CD4-positive, alpha-beta T cell treated with Interleukin-21 for 1 hour (primary cell): ENCODE measurements around the gene CNPPD1.
A peak's percentile ranks its signal among the peaks of the same experiment; 100 is the strongest.

ENCODE experiments used
- DNase-seq: peaks from one replicate; pipeline ENCODE4 v3.0.0-alpha.2; 2020

CNPPD1 gene

DNA sequence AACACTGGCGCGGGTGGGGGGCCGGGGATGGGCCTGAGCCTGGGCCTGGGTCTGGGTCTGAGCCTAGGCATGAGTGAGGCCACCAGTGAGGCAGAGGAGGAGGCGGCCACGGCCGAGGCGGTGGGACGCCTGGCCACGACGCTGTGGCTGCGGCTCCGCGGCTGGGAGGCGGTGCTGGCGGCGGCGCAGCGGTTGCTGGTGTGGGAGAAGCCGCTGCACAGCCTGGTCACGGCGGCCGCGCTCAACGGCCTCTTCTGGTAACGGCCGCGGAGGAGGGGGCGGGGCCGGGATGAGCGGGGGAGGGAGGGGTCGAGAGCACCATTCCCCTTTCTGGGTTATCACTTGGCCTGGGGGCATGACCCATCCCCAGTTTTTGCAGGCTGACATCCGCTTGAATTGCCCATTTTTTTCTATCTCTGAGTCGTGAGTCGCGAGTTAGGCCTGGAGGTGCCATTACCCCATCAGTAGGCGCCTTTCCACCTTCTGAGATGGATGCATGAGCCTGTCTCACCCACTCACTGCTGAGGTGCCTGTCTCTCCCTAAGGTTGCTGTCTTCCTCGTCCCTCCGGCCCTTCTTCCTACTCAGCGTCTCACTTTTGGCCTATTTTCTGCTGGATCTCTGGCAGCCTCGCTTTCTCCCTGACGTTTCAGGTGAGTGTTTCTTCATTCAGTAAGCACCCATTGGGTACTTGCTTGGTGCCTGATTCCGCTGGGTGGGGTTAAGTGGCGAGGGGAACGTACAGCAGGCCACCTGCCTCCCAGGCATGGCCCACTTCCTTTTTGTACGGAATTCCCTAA lies 1.9 kb upstream of the CNPPD1 start:
- peak; percentile 48 for DNase-seq

DNA sequence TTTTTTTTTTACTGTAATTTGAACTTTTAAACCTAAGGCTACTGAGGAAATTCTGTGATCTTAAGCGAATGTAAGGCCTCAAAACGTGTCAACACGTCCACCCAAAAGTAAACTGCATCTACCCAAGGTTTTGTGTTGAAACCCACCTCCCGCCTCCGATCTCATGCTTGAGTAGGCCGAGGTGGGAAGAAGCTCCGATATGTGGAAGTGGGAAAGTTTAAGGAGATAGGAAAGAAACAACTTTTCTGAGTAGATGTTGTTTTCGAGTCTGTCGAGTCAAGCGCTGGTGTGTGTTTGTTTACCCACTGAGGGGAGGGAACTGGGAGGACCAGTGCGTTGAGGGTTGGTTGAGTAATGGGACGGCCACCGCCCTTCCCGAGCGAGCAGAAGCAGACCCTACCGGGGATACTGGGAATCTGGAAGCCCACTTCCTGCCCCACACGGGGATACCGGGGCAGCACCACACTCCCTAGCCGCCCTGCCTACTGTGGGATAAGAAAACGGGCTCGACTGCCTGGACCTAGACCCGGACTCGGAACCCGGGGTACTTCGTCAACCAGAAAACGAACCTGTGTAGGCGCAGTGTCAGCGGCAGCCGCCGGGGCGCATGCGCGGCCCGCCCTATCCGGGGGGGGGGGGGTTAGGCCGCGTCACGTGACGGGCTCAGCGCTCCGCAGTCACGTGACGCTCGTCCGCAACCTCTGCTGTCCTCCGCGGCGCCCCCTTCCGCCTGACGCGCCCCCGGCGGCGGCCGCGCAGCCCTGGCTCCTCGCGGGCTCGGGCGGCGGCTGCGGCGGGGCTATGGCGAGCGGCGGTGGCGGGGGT lies 1.0 kb upstream of the CNPPD1 start, which contains the start of gene RETREG2:
TSS of gene RETREG2 (plus strand) at position 724 of the 825 bp plus-strand sequence. CDS start at position 802, 78 bp downstream.
- DNase-seq: peak; percentile 89

DNA sequence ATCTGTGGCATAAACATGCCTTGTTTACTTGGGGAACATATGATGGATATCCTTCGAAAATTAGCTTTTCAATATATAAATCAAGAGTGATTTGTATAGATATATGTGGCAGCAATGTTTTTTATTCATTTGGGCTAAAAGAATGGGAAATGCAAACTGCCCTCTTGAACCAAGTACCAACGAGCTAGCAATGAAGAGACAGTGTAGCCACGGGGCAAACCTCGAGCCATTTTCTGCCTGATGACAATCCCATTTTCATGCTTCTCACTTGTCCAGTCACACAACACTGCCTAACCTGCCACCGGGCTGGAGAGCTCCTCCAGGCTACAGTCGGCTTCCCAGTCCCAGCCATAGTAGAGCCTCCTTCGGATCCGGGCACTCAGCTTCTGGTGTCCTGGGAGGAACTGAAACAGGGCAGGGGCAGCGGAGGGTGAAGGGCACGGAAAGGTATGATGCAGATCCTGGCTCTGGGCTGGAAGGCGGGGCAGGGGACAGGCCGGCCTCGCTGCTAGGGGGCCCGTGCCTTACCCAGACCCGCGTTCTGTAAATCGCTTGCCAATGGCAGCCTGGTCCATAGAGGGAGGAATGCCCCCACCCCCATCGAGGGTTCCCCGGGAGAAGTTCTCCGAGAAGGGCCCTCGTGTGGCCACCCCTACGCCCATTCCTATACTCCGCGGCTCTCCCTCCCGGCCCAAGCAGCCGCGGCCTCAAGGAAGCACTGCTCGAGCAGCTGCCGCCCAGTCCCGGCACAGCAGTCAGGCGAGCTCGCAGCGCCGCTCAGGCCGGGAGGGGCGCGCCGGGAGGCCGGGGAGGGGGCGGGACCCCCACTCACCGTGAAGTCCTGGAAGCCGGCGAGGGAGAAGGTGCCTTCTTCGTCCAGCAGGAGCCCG lies 552 bp downstream of the CNPPD1 start:
- no peak for DNase-seq

DNA sequence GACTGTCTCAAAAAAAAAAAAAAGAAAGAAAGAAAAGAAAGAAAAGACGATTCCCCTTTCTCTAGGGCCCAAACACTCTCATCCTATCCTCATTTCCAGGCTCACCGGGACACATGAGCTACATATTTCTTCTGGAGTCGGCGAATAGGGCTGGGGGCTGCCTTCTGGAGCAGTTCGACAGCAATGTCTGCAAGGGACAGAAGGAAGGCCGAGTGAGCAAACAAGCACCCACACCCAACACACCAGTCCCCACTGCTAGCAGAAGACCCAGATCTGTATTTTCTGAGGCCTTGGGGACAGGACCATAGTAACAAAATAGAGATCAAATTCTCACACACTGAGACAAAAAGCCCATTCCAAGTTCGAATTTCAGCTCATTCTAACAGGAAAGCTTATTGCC lies 1.2 kb downstream of the CNPPD1 start:
- no peak for DNase-seq

DNA sequence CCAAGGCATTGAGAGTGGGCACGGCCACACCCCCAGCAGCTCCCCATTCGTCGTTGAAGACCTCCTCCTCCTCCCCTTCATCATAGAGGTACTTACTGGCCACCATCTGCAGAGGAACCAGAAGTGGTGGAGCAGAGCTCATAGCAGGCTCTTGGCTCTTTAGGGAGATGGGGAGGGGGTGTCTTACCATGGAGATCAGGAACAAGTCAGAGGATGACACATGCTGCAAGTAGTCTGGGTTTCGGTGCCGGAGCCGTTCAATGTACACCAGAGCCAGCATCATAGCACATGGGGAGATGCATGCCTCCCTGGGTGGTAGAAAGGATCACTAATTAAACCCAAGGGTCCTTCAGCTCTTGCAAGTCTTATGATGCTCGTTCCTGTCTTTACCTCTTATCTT lies 1.9 kb downstream of the CNPPD1 start:
- no peak for DNase-seq

DNA sequence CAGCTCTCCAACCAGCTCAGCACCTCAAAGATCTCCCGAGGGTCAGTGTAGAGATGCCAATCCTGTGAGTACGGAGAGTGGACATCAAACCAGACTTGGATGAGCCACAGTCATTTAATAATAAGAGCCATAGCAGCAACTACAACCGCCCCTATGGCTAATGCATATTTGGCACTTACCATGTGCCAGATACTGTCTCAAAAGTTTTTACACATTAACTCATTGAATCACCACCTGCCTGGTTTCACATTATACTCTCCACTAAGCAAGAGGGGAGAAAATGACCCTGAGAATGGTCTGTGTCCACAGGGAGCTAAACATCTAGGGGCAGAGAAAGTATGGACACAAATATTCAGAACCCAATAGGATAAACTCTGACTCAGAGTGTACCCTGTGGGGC lies 2.6 kb downstream of the CNPPD1 start:
- no peak for DNase-seq

DNA sequence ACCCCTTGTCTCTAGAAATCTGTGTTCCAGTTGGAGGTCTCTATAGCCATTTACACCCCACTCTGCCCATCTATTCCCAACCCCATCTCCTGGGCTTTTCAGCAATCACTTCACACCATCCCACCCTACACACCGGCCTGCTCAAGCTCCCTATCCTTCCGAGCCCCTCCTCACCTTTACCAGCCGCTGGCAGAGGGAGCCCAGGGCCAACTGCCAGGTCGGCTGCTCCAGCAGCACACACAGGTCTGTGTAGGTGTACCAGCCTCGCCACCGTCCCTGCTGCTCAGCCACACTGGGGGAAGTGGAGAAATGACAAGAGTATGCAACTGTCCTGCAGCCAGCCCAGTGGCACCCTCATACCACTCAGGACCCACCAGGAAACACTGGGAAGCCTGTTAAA lies 3.5 kb downstream of the CNPPD1 start:
- no peak for DNase-seq

DNA sequence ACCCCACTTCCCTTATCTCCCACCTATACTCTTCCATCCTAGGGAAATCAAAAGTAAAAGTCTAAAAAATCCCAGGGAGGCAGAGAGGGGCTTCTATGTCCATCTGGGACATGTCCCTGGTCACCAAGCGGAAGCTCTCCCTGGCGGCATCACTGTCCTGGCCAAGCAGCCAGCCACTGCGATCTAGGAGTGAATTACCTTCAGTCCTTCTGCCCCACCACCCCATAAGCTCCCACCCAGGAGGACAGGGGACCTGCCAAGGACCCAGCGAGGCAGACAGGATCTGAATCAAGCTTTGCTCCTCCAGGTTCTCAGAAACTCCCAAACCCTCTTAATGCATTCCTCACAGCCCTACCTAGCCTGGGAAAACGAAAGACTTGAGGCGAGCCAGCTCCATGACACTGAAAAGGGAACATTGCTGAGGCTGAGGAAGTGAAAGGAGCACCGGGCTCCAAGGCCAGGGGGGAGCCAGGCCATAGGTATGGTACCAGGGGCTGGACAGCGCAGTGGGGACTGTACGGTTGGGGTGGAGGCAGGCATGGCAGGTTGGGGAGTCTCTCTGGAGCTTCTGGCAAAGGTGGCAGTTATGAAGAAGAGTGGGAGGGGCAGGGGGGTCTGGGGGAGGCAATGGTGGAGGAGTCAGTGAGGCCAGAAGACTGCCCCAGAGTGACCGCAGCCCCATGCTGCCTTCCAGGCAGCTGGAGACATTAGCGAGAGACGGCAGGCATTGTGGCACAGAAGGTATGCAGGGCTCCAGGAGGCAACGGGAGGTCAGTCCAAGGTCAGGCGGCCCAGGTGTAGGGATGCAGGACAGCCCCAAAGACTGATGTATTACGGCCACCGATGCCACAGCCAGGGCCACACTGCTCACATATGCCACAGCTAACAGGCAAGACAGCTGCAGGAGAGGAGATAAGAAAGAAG lies 4.2 kb downstream of the CNPPD1 start:
- no peak for DNase-seq

DNA sequence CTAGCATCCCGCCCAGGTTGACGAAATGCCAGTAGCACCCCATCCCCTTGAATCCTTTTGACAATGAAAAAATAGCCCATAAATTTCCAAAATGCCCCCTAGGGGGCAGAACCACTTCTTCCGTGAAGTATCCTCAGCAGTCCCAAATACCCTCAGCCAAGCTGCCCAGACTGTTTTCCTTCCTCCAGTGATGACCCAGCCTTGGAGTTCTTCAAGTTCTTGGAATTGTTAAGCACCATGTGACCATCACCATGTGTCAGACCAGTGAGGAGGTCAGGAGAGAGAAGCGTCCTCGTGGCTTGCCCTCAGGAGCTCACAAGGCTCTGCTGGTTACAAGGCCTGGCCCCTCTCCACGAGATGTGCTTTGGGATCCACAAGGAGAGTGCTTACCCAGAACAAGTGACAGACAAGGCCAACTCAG lies 5.5 kb downstream of the CNPPD1 start:
- peak; percentile 65 for DNase-seq

DNA sequence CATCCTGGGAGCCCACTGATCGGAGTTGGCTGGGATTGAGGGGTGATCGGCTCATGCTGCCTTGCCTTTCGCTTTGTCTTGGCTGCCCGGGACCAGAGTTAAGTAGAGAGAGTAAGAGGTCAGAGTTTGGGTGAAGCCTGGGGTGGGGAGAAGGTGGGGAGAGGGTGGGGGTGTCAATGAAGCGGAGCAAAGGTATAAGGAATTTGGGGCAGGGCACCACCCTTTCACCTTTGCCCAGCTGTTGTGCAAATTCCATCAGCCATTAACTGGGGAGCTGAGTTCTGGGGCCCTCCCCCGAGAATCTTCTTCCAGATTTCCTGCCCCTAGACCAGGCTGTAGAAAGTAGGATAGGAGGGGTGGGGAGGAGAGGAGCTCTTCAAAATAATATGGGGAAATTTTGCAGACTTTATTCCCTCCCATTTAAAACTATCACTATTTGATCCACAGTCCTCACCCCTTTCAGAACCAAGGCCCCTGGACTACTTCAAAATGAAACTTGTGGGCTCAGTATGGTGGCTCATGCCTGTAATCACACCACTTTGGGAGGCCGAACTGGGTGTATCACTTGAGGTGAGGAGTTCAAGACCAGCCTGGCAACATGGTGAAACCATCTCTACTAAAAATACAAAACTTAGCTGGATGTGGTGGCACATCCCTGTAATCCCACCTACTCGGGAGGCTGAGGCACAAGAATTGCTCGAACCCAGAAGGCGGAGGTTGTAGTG lies 6.6 kb downstream of the CNPPD1 start, which contains the start of gene SLC23A3:
TSS of gene SLC23A3 (minus strand) at position 100 of the 725 bp plus-strand sequence. CDS start at position 55, 45 bp downstream.
- no peak for DNase-seq

DNA sequence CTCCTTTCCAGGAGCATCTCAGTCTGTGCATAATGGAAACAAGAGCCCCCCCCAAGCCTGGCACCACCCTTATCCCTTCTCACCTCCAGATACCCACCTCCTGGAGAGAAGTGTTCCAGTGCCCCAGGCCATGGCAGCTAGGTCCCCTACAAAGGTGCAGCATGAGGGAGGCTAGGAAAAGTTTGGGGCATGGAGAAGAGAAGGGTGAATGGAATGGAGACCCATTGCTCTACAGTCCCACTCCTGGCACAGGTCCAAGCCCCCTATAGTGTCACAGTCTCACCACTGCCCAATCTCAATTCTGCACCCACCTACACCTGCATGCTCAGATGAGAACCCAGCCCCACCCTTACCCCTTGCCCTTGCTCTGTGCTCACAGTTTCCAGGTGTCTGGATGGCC lies 7.8 kb downstream of the CNPPD1 start:
- DNase-seq: no peak

DNA sequence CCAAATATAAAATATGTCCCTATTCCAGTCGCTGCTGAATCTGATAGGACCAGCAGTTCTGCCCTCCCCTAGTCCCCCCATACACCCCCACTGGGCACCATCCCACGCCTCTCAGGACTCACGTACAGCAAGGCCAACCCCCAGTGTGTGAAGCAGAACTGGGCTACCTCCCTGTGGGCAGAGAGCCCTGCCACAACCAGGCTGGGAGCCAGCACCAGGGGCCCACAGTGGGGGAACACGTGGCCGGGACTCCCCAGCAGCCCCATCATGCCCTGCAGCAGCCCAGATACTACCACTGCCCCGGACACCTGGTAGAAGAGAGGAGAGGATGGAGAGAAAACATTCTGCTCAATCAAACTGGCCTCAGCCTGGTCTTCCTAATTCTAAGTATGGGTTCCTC lies 8.2 kb downstream of the CNPPD1 start:
- DNase-seq: no peak

DNA sequence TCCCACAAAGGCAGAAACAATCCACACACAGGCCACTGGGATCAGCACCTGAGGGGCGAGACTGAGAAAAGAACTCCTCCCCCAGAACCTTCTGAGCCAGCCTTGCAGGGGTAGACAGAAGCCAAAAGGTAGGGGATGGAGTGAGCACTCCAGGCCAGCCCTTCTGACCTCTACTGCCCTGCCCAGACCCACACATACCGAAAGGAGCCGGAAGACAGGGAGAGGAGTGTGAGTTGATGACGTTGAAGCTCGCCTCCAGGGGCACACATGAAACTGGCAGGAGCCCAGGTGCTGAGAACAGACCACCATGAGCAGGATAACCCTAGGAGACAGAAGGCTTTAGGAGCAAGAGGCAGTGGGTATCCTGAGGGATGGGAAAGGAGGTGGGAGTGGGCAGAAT lies 8.7 kb downstream of the CNPPD1 start:
- no peak for DNase-seq

DNA sequence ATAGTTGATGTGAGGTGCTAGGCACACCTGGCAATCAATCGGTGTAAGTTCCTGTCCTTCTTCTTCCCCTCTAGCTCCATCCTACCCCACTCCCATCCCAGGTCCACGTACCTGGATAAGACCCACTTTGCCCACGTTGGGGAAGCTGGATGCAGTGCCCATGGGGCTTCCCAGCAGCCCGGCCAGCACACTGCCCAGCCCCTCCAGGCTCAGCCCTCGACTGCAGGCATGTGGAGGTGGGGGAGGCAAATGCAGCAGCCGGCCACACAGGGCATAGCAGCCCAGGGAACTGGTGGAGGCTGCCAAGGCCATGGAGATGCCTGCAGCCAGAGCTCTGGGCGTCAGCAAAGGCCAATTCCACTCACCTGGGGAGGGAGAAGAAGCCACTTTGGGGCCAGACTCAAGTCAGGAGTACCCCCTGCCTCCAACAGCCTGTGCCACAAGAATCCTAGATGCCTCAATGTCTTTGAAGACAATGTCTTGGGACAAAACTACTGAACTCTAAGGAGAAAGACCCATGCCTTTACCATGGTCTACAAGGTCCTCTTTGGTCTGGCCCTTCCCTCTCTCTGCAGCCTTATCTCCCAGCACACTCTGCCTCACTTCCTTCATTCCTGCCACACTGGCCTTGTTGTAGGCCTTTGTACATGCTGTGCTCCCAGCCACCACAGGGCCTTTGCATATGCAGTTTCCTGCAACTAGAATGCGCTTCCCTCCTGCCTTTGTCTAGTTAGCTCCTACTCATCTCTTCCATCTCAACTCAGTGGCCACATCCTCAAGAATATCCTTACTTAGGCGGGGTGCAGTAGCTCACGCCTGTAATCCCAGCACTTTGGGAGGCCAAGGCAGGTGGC lies 11.4 kb downstream of the CNPPD1 start:
- no peak for DNase-seq

DNA sequence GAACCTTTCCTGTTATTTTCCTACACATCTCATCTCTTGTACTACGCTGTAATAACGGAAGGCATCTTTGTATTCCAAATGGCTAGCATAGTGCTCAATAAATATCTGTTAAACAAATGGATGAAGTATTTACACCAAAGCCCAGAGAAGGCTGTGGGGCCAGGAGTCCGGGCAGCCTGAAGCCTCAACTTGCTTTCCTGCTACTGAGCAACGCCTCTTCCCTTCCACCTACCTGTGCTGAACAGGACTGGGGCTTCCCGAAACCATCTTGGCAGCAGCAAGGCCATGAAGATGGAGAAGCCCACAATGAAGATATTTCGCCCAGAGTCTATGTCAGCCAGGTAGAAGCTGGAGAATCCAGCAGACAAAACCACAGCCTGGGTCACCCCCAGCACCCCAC lies 13.6 kb downstream of the CNPPD1 start:
- DNase-seq: no peak

DNA sequence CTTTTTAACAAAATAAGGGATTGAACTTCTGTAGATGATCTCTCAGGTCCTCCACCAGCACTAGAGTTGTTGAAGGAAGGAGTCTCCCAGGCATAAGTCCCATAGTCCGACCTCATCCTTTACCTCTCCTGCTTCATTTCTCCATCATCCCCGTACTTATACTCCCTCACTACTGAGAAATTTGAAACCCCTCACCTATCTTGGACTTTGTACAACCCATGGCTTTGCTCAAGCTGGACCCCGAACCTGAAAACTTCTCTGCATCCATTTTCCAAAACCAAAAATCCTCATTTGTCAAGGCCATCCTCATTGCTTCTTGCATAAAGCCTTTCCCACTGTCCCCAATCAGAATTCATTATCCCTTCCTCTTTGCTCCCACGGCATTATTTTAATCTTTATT lies 15.6 kb downstream of the CNPPD1 start:
- no peak for DNase-seq

DNA sequence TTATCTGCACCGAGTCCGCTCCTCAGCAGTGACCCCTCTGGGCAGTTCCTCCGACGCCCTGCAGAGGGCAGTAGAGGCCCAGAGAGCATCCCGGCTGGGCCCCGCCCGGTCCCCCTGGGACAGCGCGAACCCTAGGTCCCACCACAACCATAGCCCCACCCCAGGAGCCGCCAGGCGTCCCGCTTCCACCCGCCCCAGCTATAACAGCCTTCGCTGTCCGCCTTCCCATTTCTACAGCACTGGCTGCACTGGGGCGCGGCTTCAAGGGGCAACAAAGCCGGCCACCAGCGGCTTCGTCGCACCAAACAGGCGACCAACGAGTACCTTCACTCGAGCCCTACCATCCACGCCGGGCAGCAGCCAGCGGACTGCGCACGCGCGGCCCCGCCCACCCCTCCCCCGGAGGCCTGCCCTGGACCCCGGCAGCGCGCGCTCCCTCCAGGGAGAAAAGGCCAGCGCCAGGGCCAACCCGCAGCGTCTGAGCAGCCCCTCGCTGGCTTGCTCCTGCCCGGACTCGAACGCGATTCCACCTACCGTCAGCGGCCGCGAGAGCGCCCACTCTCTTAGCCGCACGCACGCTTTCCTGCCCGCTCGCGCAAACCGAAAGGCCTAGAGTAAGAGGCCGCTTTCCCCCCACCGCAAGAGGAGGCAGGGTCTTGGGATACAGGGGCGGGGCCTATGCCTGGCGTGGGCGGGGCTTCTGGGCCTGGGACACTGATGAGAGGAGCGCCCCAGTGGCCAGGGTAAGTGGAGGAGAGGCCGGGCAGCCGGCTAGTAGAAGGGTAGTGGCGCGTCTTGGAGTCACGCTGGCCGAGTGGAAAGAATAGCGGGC lies 16.3 kb downstream of the CNPPD1 start, which contains the start of gene NHEJ1:
TSS of gene NHEJ1 (minus strand) at position 630 of the 832 bp plus-strand sequence. CDS start 2,453 bp downstream, outside the sequence.
- DNase-seq: peak; percentile 94

DNA sequence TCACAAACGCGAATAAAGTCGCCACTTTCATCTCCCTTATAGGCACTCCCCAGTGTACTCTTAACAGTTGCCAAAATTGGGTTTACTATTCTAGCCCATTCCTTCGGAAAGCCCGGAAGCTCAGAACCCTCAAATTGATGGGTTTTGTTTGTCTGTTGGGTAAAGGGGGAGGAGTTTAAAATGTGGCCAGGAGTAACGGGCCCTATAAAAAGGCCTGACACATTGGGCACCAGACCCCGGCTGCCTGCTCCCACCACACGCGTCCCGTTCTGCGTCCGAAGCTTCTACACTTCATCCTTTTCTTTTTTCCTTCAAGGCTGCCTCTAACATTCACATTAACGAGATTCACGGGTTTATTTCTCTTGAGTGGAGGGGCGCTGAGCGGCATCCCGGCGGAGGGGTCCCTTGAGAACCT lies 16.9 kb downstream of the CNPPD1 start:
- DNase-seq: no peak

DNA sequence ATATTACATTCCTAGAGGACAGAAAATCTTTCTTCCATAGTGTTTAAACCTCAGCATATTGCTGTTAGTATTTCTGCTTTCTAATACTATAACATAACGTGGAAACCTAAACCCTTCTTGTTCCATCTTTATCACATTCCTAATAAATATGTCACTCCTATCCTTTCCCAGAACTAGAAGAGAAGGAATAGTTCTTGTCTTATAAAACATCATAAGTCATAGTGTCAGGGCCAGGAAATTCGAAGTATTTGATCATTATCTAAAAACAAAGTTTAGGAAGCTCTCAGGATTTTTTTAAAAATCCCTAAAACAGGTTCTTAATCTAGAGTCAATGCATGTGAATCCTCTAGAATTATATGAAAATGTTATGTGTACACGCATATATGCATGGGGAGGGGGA lies 18.1 kb downstream of the CNPPD1 start:
- no peak for DNase-seq
